A549 (cell line): Measurements from ENCODE around the gene ASF1A. TPM values are rescaled to one million over a fixed set of nuclear protein-coding genes. Genes with fewer than 3 reads are reported as not detected.

Experiments used
- ATAC-seq, 2 experiments: fragments of 200-7000 bp in 1 of 2; fragments of >200 bp in 1 of 2; cut with Nextera tagmentation in 1 of 2; cut with Tn5 transposase in 1 of 2; 3 replicates each; pipeline versions ENCODE4 v1.8.0 to v1.9.1; 2018 to 2020; ENCODE audit warnings: mild to moderate bottlenecking in 1 of 2, moderate library complexity in 1 of 2
- CTCF ChIA-PET: fragments of 300-600 bp; sonication (Branson Sonifier 250); formaldehyde crosslinking; extraction: SDS; loops from one replicate; lab custom pipeline; 2021; ENCODE audit warnings: antibody characterized with exemption, inconsistent platforms; lab: Yijun Ruan, JAX
- POLR2A ChIA-PET: fragments of 350-600 bp; formaldehyde crosslinking; extraction: SDS; loops from one replicate; lab custom pipeline; 2021; ENCODE audit warnings: antibody characterized with exemption, inconsistent platforms; lab: Yijun Ruan, JAX
- DNase-seq, 2 experiments: peaks; one replicate each; pipeline versions ENCODE4 v3.0.0 to v3.0.0-alpha.2; 2011 to 2016; ENCODE audit warnings: low read depth in 1 of 2, low spot score in 1 of 2
- FAIRE-seq: peaks from 2 replicates; lab custom pipeline; 2011; peaks lifted over from hg19 to GRCh38; lab: Jason Lieb, UNC
- H3K27ac ChIP-seq, 2 experiments: fragments of >200 bp; sonication (Bioruptor Twin); formaldehyde crosslinking; 3 replicates each; pipeline ENCODE4 v1.5.1; 2016 to 2017
- H3K4me1 ChIP-seq: fragments of >200 bp; sonication (Bioruptor Twin); formaldehyde crosslinking; 3 replicates; pipeline ENCODE4 v1.6.1; 2016
- H3K4me2 ChIP-seq: fragments of >200 bp; sonication (Bioruptor Twin); formaldehyde crosslinking; 3 replicates; pipeline ENCODE4 v1.6.1; 2016
- H3K4me3 ChIP-seq: fragments of >200 bp; sonication (Bioruptor Twin); formaldehyde crosslinking; 3 replicates; pipeline ENCODE4 v1.5.1; 2016
- H3K9me3 ChIP-seq: fragments of >200 bp; sonication (Bioruptor Twin); formaldehyde crosslinking; 3 replicates; pipeline ENCODE4 v1.6.1; 2016
- ATOH8 ChIP-seq: fragments of 250-450 bp; sonication (Bioruptor Pico); IDR thresholded peaks from 2 replicates; pipeline ENCODE4 v1.5.0; 2020; ENCODE audit warnings: low read depth, mild to moderate bottlenecking, moderate library complexity
- BHLHE40 ChIP-seq: IDR thresholded peaks from 2 replicates; pipeline ENCODE4 v1.6.1; 2012; ENCODE audit warnings: low read depth, low read length, inconsistent platforms
- CBX8 ChIP-seq: fragments of 200-600 bp; sonication (generic); IDR thresholded peaks from 2 replicates; pipeline ENCODE4 v1.6.1; 2016
- CHD2 ChIP-seq: fragments of 150-350 bp; IDR thresholded peaks from 2 replicates; pipeline ENCODE4 v1.6.1; 2014; ENCODE audit warnings: low read length; ENCODE audit not compliant: partially characterized antibody
- ESRRA ChIP-seq: fragments of 150-350 bp; IDR thresholded peaks from 2 replicates; pipeline ENCODE4 v1.6.1; 2014; ENCODE audit warnings: mild to moderate bottlenecking, low read length, borderline replicate concordance
- FOSB ChIP-seq: fragments of 250-450 bp; sonication (Bioruptor Pico); IDR thresholded peaks from 2 replicates; pipeline ENCODE4 v1.5.0; 2020; ENCODE audit warnings: mild to moderate bottlenecking, moderate library complexity
- FOXS1 ChIP-seq: fragments of 250-450 bp; sonication (Bioruptor Pico); IDR thresholded peaks from 2 replicates; pipeline ENCODE4 v1.5.0; 2020; ENCODE audit warnings: mild to moderate bottlenecking, moderate library complexity
- HOXB5 ChIP-seq: fragments of 250-450 bp; sonication (Bioruptor Pico); IDR thresholded peaks from 2 replicates; pipeline ENCODE4 v1.5.0; 2020; ENCODE audit warnings: mild to moderate bottlenecking, moderate library complexity
- MAX ChIP-seq: IDR thresholded peaks from 2 replicates; pipeline ENCODE4 v1.6.1; 2012
- MAZ ChIP-seq: fragments of 150-350 bp; IDR thresholded peaks from 2 replicates; pipeline ENCODE4 v1.6.1; 2014; ENCODE audit warnings: antibody characterized with exemption, low read depth, low read length, borderline replicate concordance
- POLR2A ChIP-seq: IDR thresholded peaks from 2 replicates; pipeline ENCODE4 v1.6.1; 2012; ENCODE audit warnings: mild to moderate bottlenecking, low read length
- RAD21 ChIP-seq, 2 experiments: fragments of >200 bp in 1 of 2; sonication (Bioruptor Twin) in 1 of 2; formaldehyde crosslinking in 1 of 2; IDR thresholded peaks in 1 of 2; conservative IDR thresholded peaks in 1 of 2; 2 replicates in 1 of 2; 3 replicates in 1 of 2; pipeline ENCODE4 v1.6.1; 2012 to 2018; ENCODE audit warnings: inconsistent platforms in 1 of 2
- RCOR1 ChIP-seq: fragments of 150-350 bp; IDR thresholded peaks from 2 replicates; pipeline ENCODE4 v1.6.1; 2014; ENCODE audit warnings: antibody characterized with exemption, low read length, low read depth
- REST ChIP-seq: fragments of 200-600 bp; sonication (generic); IDR thresholded peaks from 2 replicates; pipeline ENCODE4 v1.6.1; 2016; ENCODE audit warnings: antibody characterized with exemption, mild to moderate bottlenecking, moderate library complexity
- RFX5 ChIP-seq: fragments of 450-650 bp; IDR thresholded peaks from 2 replicates; pipeline ENCODE4 v1.7.1; 2014; ENCODE audit warnings: antibody characterized with exemption, mild to moderate bottlenecking, moderate library complexity
- TP53 ChIP-seq: fragments of 250-450 bp; sonication (Bioruptor Pico); IDR thresholded peaks from 2 replicates; pipeline ENCODE4 v1.5.0; 2021; ENCODE audit warnings: mild to moderate bottlenecking, moderate library complexity
- ZC3H11A ChIP-seq: fragments of 450-650 bp; IDR thresholded peaks from 2 replicates; pipeline ENCODE4 v1.6.1; 2014; ENCODE audit warnings: antibody characterized with exemption, mild to moderate bottlenecking
- ZSCAN20 ChIP-seq: fragments of 250-450 bp; sonication (Bioruptor Pico); IDR thresholded peaks from 2 replicates; pipeline ENCODE4 v1.8.0; 2022; ENCODE audit warnings: mild to moderate bottlenecking, moderate library complexity
- WGBS: methylation state at CpG from one replicate; pipeline ENCODE4 v1.1.6; 2017; ENCODE audit errors: missing lambda C conversion rate; 5-methylcytosine and 5-hydroxymethylcytosine counted together
- polyA plus RNA-seq, 4 experiments: library from polyadenylated mRNA; depleted of rRNA in 3 of 4; stranded (reverse); fragments of >200 nt; fragmentation: RNase III in 1 of 4; extraction: RNeasy Plus Mini Kit Qiagen cat#74134 plus additional on column Dnase treatment in 1 of 4; gene quantifications; 2 replicates in 3 of 4; 3 replicates in 1 of 4; pipeline ENCODE4 v1.2.3, GENCODE V29; 2011 to 2017

The ASF1A gene
- polyA plus RNA-seq, 2 of the 4 experiments (the other 2 are of a cell fraction), result 12.2 to 24.6 TPM

- Histone ChIP-seq H3K4me3 (no peak overlapping the region), H3K4me2 (no peak overlapping the region), H3K9me3 (peaks cover under 1% of the 10 kb centered on the region; the same call in 1 of the 3 replicates), H3K4me1 (no peaks in the 10 kb centered on the region), H3K27ac (no peak overlapping the region)
- ATAC-seq (no peak), DNase-seq (no peak), FAIRE-seq (no peak)
- 75% methylated on average over 1 of the region's 1 CpG for WGBS
- POLR2A ChIA-PET, result no interaction called here
- CTCF ChIA-PET, result no interaction called here
- TF ChIP-seq ATOH8 (CRISPR knock-in tag) (no peak), REST (no peak), RFX5 (no peak), CBX8 (no peak), FOXS1 (no peak), ZC3H11A (no peak)
Measured at GRCh38 chr6:118939683-118940082, 45.7 kb downstream of the ASF1A start.

GRCh38 chr6:118940770-118941169 is 46.8 kb downstream of the ASF1A start:
- ChIA-PET CTCF (no interaction called here), POLR2A (no interaction called here)
- DNase-seq, result no peak
- 93% methylated on average over 2 of the region's 2 CpGs for WGBS
- Histone ChIP-seq H3K4me3 (no peak overlapping the region), H3K9me3 (peaks cover 5% of the 10 kb centered on the region; the same call in 1 of the 3 replicates), H3K4me2 (no peak overlapping the region), H3K27ac (no peak overlapping the region), H3K4me1 (no peaks in the 10 kb centered on the region)
- TF ChIP-seq ESRRA, result no peak
- no peak for TF ChIP-seq HOXB5 (CRISPR knock-in tag)
- no peak for TF ChIP-seq POLR2A
- TF ChIP-seq TP53 (CRISPR knock-in tag), result no peak
- no peak for TF ChIP-seq ATOH8 (CRISPR knock-in tag)
- no peak for TF ChIP-seq RAD21 (conservative IDR thresholded peaks at IDR 0.05 in 1 of 2, IDR thresholded peaks at IDR 0.05 in 1 of 2)
- no peak for TF ChIP-seq RCOR1
- TF ChIP-seq CBX8, result no peak
- TF ChIP-seq ZSCAN20 (CRISPR knock-in tag), result no peak
- no peak for TF ChIP-seq MAX
- TF ChIP-seq CHD2, result no peak
- no peak for FAIRE-seq
- ATAC-seq, result no peak

- DNase-seq (no peak), ATAC-seq (no peak), FAIRE-seq (no peak)
- Histone ChIP-seq H3K9me3 (peaks cover 5% of the 10 kb centered on the region; the same call in 1 of the 3 replicates), H3K4me1 (no peaks in the 10 kb centered on the region), H3K4me3 (no peak overlapping the region), H3K27ac (no peak overlapping the region), H3K4me2 (no peak overlapping the region)
- POLR2A ChIA-PET, result no interaction called here
- CTCF ChIA-PET, result no interaction called here
- TF ChIP-seq BHLHE40 (no peak), FOSB (CRISPR knock-in tag) (no peak), TP53 (CRISPR knock-in tag) (no peak), MAZ (no peak)
Measured at GRCh38 chr6:118945217-118945616, 51.3 kb downstream of the ASF1A start.
